ENCODE data around the gene PLBD2.

DNA sequence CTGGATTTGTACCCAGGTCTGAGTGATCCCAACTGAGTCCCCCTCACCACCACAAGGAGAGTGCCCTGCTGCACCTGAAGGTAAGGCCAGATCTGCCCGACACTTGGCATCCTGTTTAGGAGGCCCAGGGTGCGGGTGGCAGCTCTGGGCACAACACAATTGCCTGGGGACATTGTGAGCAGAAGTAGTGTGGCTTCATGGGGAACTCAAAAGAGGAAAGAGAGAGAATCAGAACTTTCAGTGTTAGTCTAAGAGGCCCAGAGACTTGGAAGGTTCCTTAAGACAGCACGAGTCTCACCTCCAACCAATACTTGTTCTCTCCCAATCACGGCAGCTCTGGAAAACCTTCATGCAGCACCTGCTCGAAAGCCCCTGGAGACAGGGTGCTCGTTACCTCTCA, 16.9 kb upstream of the PLBD2 start:
- TF ChIP-seq, protein P1, sequence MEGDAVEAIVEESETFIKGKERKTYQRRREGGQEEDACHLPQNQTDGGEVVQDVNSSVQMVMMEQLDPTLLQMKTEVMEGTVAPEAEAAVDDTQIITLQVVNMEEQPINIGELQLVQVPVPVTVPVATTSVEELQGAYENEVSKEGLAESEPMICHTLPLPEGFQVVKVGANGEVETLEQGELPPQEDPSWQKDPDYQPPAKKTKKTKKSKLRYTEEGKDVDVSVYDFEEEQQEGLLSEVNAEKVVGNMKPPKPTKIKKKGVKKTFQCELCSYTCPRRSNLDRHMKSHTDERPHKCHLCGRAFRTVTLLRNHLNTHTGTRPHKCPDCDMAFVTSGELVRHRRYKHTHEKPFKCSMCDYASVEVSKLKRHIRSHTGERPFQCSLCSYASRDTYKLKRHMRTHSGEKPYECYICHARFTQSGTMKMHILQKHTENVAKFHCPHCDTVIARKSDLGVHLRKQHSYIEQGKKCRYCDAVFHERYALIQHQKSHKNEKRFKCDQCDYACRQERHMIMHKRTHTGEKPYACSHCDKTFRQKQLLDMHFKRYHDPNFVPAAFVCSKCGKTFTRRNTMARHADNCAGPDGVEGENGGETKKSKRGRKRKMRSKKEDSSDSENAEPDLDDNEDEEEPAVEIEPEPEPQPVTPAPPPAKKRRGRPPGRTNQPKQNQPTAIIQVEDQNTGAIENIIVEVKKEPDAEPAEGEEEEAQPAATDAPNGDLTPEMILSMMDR (IDR thresholded peaks at IDR 0.05) = no peak
- no peak for TF ChIP-seq POLR2A (IDR thresholded peaks at IDR 0.05)

Measured in vagina (tissue), 2 donors.